ES-I3 (cell line): ENCODE measurements around the gene ANO7.
"Not testable (repeated sequence)": the region's sequence is repeated elsewhere in the genome, so short reads cannot be mapped to it uniquely, and the experiment has no call there.

Source experiments
- H3K36me3 ChIP-seq: 2 replicates; pipeline ENCODE4 v1.6.1; 2013; ENCODE audit warnings: mild to moderate bottlenecking, low read length, control low read depth, moderate library complexity; ENCODE audit not compliant: insufficient read depth
- H3K4me1 ChIP-seq: 2 replicates; pipeline ENCODE4 v1.6.1; 2013; ENCODE audit warnings: mild to moderate bottlenecking, control low read depth, low read length; ENCODE audit not compliant: insufficient read depth
- H3K9ac ChIP-seq: 2 replicates; pipeline ENCODE4 v1.6.1; 2013; ENCODE audit warnings: low read depth, mild to moderate bottlenecking, low read length, moderate library complexity
- H3K9me3 ChIP-seq: 2 replicates; pipeline ENCODE4 v1.6.1; 2013; ENCODE audit warnings: mild to moderate bottlenecking, low read length, moderate library complexity; ENCODE audit not compliant: control insufficient read depth, insufficient read depth

Gene ANO7

GRCh38 chr2:241190291-241190981 is 2.0 kb downstream of the ANO7 start:
- no peak overlapping the region for H3K9ac ChIP-seq
- H3K9me3 ChIP-seq = no peaks in the 10 kb centered on the region
- peaks cover 13% of the 10 kb centered on the region; the same call in 1 of the 2 replicates for H3K4me1 ChIP-seq

GRCh38 chr2:241191081-241191480 is 2.6 kb downstream of the ANO7 start:
- no peak overlapping the region for H3K9ac ChIP-seq
- no peaks in the 10 kb centered on the region for H3K36me3 ChIP-seq
- H3K9me3 ChIP-seq = no peaks in the 10 kb centered on the region
- H3K4me1 ChIP-seq = peaks cover 13% of the 10 kb centered on the region; the same call in 1 of the 2 replicates

More at GRCh38 chr2:241190291-241190981, 2.0 kb downstream of the ANO7 start:
- H3K36me3 ChIP-seq = no peaks in the 10 kb centered on the region

GRCh38 chr2:241193271-241193670 is 4.8 kb downstream of the ANO7 start:
- Histone ChIP-seq H3K36me3 (no peaks in the 10 kb centered on the region), H3K9ac (no peak overlapping the region), H3K4me1 (peaks cover 3% of the 10 kb centered on the region; the same call in 1 of the 2 replicates), H3K9me3 (no peaks in the 10 kb centered on the region)

- no peaks in the 10 kb centered on the region for H3K9me3 ChIP-seq
- no peaks in the 10 kb centered on the region for H3K4me1 ChIP-seq
- H3K9ac ChIP-seq = no peak overlapping the region
- no peaks in the 10 kb centered on the region for H3K36me3 ChIP-seq
Measured at GRCh38 chr2:241194811-241195210, 6.3 kb downstream of the ANO7 start.

- H3K9ac ChIP-seq = no peak overlapping the region
- no peaks in the 10 kb centered on the region for H3K36me3 ChIP-seq
- H3K4me1 ChIP-seq = no peaks in the 10 kb centered on the region
Measured at GRCh38 chr2:241195506-241196130, 7.1 kb downstream of the ANO7 start.

GRCh38 chr2:241197246-241197645 is 8.8 kb downstream of the ANO7 start:
- H3K36me3 ChIP-seq, H3K9me3 ChIP-seq, H3K4me1 ChIP-seq, H3K9ac ChIP-seq: not testable (repeated sequence)

More at GRCh38 chr2:241195506-241196130, 7.1 kb downstream of the ANO7 start:
- H3K9me3 ChIP-seq = no peaks in the 10 kb centered on the region

- Histone ChIP-seq H3K9me3 (no peaks in the 10 kb centered on the region), H3K4me1 (no peaks in the 10 kb centered on the region), H3K9ac (no peak overlapping the region)
Measured at GRCh38 chr2:241197947-241198346, 9.5 kb downstream of the ANO7 start.

GRCh38 chr2:241198381-241199279 is 10.2 kb downstream of the ANO7 start:
- H3K9me3 ChIP-seq = no peaks in the 10 kb centered on the region
- H3K36me3 ChIP-seq = no peaks in the 10 kb centered on the region
- H3K4me1 ChIP-seq = no peaks in the 10 kb centered on the region
- no peak overlapping the region for H3K9ac ChIP-seq

More at GRCh38 chr2:241197947-241198346, 9.5 kb downstream of the ANO7 start:
- no peaks in the 10 kb centered on the region for H3K36me3 ChIP-seq

- H3K36me3 ChIP-seq = no peaks in the 10 kb centered on the region
- no peak overlapping the region for H3K9ac ChIP-seq
- no peaks in the 10 kb centered on the region for H3K4me1 ChIP-seq
- no peaks in the 10 kb centered on the region for H3K9me3 ChIP-seq
Measured at GRCh38 chr2:241199286-241199685, 10.8 kb downstream of the ANO7 start.

- no peaks in the 10 kb centered on the region for H3K9me3 ChIP-seq
- H3K9ac ChIP-seq = no peak overlapping the region
- H3K4me1 ChIP-seq = no peaks in the 10 kb centered on the region
- no peaks in the 10 kb centered on the region for H3K36me3 ChIP-seq
Measured at GRCh38 chr2:241199897-241200821, 11.7 kb downstream of the ANO7 start.

- Histone ChIP-seq H3K9ac (no peak overlapping the region), H3K9me3 (no peaks in the 10 kb centered on the region), H3K4me1 (no peaks in the 10 kb centered on the region), H3K36me3 (no peaks in the 10 kb centered on the region)
Measured at GRCh38 chr2:241200822-241201395, 12.4 kb downstream of the ANO7 start.

- no peaks in the 10 kb centered on the region for H3K9me3 ChIP-seq
- H3K4me1 ChIP-seq = no peaks in the 10 kb centered on the region
- no peaks in the 10 kb centered on the region for H3K36me3 ChIP-seq
- no peak overlapping the region for H3K9ac ChIP-seq
Measured at GRCh38 chr2:241201445-241202267, 13.2 kb downstream of the ANO7 start.

GRCh38 chr2:241202268-241202585 is 13.8 kb downstream of the ANO7 start:
- no peaks in the 10 kb centered on the region for H3K9me3 ChIP-seq
- no peaks in the 10 kb centered on the region for H3K4me1 ChIP-seq
- H3K36me3 ChIP-seq = no peaks in the 10 kb centered on the region
- H3K9ac ChIP-seq = no peak overlapping the region
